Neural progenitor cell (in vitro differentiated cells): ENCODE data around the gene MYO1B.

ENCODE experiments used
- EZH2 ChIP-seq: fragments of 200-600 bp; sonication (generic); IDR thresholded peaks from 2 replicates; pipeline ENCODE4 v1.6.1; 2017; ENCODE audit warnings: antibody characterized with exemption, mild to moderate bottlenecking, moderate library complexity
- EZH2phosphoT487 ChIP-seq: fragments of 200-600 bp; sonication (generic); IDR thresholded peaks from 2 replicates; pipeline ENCODE4 v1.6.1; 2017; ENCODE audit warnings: antibody characterized with exemption
- TF ChIP-seq, protein P1 (sequence below): fragments of 200-600 bp; sonication (generic); IDR thresholded peaks from 2 replicates; pipeline ENCODE4 v1.5.1; 2017; ENCODE audit warnings: antibody characterized with exemption, mild to moderate bottlenecking

DNA sequence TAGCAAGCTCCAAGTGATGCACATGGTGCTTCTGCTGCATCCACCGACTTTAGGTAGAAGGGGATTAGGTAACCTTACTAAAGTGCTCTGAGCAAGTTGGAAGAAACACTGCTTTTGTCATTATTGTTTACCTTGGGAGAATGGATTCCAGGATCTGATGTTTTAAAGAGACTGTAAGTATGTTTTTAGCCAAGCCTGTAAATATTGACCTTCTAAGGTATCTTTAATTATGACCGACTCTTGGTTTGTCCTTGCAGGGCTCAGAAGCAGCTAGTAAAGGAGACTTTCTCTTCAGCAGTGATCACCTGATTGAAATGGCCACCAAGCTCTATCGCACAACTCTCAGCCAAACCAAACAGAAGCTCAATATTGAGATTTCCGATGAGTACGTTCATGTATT lies 170.7 kb downstream of the MYO1B start:
- TF ChIP-seq, protein P1, sequence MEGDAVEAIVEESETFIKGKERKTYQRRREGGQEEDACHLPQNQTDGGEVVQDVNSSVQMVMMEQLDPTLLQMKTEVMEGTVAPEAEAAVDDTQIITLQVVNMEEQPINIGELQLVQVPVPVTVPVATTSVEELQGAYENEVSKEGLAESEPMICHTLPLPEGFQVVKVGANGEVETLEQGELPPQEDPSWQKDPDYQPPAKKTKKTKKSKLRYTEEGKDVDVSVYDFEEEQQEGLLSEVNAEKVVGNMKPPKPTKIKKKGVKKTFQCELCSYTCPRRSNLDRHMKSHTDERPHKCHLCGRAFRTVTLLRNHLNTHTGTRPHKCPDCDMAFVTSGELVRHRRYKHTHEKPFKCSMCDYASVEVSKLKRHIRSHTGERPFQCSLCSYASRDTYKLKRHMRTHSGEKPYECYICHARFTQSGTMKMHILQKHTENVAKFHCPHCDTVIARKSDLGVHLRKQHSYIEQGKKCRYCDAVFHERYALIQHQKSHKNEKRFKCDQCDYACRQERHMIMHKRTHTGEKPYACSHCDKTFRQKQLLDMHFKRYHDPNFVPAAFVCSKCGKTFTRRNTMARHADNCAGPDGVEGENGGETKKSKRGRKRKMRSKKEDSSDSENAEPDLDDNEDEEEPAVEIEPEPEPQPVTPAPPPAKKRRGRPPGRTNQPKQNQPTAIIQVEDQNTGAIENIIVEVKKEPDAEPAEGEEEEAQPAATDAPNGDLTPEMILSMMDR, result no peak
- no peak for TF ChIP-seq EZH2phosphoT487
- no peak for TF ChIP-seq EZH2
